Large intestine (tissue), 3 donors: Measurements from ENCODE around the gene KLHL42. TPM values are rescaled to one million over a fixed set of nuclear protein-coding genes. Genes with fewer than 3 reads are reported as not detected.

Source experiments
- DNase-seq, 2 donors: peaks; one replicate each; pipeline versions ENCODE4 v3.0.0 to v3.0.0-alpha.2; 2013
- H3K27ac ChIP-seq: one replicate; pipeline ENCODE4 v1.5.1; 2013; ENCODE audit warnings: low read length
- H3K27me3 ChIP-seq: 2 replicates; pipeline ENCODE4 v1.6.1; 2013; ENCODE audit warnings: low read length; ENCODE audit not compliant: control insufficient read depth, insufficient read depth
- H3K36me3 ChIP-seq: 2 replicates; pipeline ENCODE4 v1.6.1; 2013; ENCODE audit warnings: low read length; ENCODE audit not compliant: control insufficient read depth, insufficient read depth
- H3K4me1 ChIP-seq: one replicate; pipeline ENCODE4 v1.6.1; 2013; ENCODE audit warnings: low read length; ENCODE audit not compliant: control insufficient read depth, insufficient read depth
- H3K4me3 ChIP-seq: one replicate; pipeline ENCODE4 v1.5.1; 2013; ENCODE audit warnings: low read length
- H3K9me3 ChIP-seq: one replicate; pipeline ENCODE4 v1.6.1; 2013; ENCODE audit warnings: mild to moderate bottlenecking, low read depth, low read length, moderate library complexity; ENCODE audit not compliant: control insufficient read depth
- WGBS: methylation state at CpG from one replicate; pipeline ENCODE4 v1.1.5; 2013; ENCODE audit warnings: low lambda C conversion rate; ENCODE audit not compliant: insufficient coverage; 5-methylcytosine and 5-hydroxymethylcytosine counted together
- polyA plus RNA-seq: library from polyadenylated mRNA; unstranded; fragments of 120-200 nt; gene quantifications from one replicate; pipeline ENCODE4 v1.2.1, GENCODE V29; 2013

The KLHL42 gene
- polyA plus RNA-seq, 1 donor, result 27.7 TPM

- Histone ChIP-seq H3K36me3 (peaks cover 5% of the 10 kb centered on the region), H3K27me3 (no peaks in the 10 kb centered on the region), H3K4me3 (no peak overlapping the region), H3K4me1 (peaks cover 9% of the 10 kb centered on the region), H3K9me3 (no peaks in the 10 kb centered on the region), H3K27ac (no peak overlapping the region)
- peak; percentile 50 to 73 for DNase-seq
- no CpG with 5 or more reads among the region's 15 CpGs for WGBS
These were observed 28.5 kb upstream of the KLHL42 start for GRCh38 chr12:27751386-27752047.

GRCh38 chr12:27754795-27755194 lies 25.2 kb upstream of the KLHL42 start:
- no peaks in the 10 kb centered on the region for H3K27me3 ChIP-seq
- H3K27ac ChIP-seq, result peak overlapping the region; percentile 54
- H3K4me1 ChIP-seq, result peaks cover 9% of the 10 kb centered on the region
- H3K9me3 ChIP-seq, result no peaks in the 10 kb centered on the region
- H3K36me3 ChIP-seq, result peaks cover 5% of the 10 kb centered on the region
- no peak overlapping the region for H3K4me3 ChIP-seq
- peak; percentile 80 to 87 for DNase-seq
- no CpG with 5 or more reads among the region's 3 CpGs for WGBS

GRCh38 chr12:27756670-27757195 lies 23.3 kb upstream of the KLHL42 start:
- no peak overlapping the region for H3K4me3 ChIP-seq
- peaks cover 5% of the 10 kb centered on the region for H3K36me3 ChIP-seq
- peaks cover 9% of the 10 kb centered on the region for H3K4me1 ChIP-seq
- WGBS, result 78% methylated on average over 1 of the region's 7 CpGs
- H3K27me3 ChIP-seq, result no peaks in the 10 kb centered on the region
- H3K27ac ChIP-seq, result peak overlapping the region; percentile 30
- no peaks in the 10 kb centered on the region for H3K9me3 ChIP-seq
- peak in 1 of 2 donors; percentile 68 for DNase-seq

DNA sequence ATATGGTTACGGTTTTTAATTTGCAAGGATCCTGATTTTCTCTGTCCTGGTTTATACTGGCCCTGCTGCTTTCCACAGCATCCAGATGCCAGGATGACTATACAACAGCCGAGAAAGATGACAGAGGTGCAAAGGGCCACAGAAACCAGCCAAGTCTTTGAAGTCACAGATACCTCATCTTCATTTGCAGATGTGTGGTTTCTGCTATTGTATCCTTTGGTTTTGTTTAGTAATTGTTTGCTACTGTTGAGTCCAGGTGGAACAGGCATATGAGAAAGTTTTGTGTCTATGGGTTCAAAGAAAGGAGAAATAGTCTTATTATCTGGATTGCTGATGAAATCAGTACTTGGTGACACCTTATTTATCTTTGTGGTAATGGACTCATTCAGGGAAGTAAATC lies 17.3 kb upstream of the KLHL42 start:
- no peaks in the 10 kb centered on the region for H3K9me3 ChIP-seq
- no peak for DNase-seq
- no peak overlapping the region for H3K27ac ChIP-seq
- no peaks in the 10 kb centered on the region for H3K27me3 ChIP-seq
- no peaks in the 10 kb centered on the region for H3K4me1 ChIP-seq
- H3K36me3 ChIP-seq, result no peaks in the 10 kb centered on the region
- H3K4me3 ChIP-seq, result no peak overlapping the region
- WGBS, result no CpG with 5 or more reads among the region's 2 CpGs

DNA sequence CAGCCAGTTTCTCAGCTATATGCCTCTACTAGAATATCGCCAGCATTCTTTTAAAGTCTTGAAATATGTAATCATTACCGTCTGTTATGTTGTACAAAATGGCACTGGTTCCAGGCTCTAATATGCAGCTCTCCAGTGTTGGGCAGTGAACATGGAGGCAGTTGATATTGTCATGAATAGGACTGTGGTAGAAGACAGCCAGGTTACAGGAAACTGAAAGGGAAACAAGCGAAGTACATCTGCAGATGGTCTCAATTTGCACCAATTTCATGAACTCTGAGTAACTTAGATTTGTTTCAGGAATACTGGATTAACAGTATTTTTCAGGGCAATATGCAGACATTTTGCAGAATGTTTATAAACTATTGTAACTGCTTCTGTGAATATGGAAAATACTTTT lies 13.4 kb upstream of the KLHL42 start:
- Histone ChIP-seq H3K27me3 (no peaks in the 10 kb centered on the region), H3K9me3 (no peaks in the 10 kb centered on the region), H3K4me1 (no peaks in the 10 kb centered on the region), H3K4me3 (no peak overlapping the region), H3K27ac (no peak overlapping the region), H3K36me3 (no peaks in the 10 kb centered on the region)
- DNase-seq, result no peak
- WGBS, result no CpG with 5 or more reads among the region's 3 CpGs

GRCh38 chr12:27769142-27769673 lies 10.8 kb upstream of the KLHL42 start:
- Histone ChIP-seq H3K36me3 (no peaks in the 10 kb centered on the region), H3K4me3 (no peak overlapping the region), H3K4me1 (no peaks in the 10 kb centered on the region), H3K27ac (peak overlapping the region; percentile 32), H3K27me3 (no peaks in the 10 kb centered on the region), H3K9me3 (no peaks in the 10 kb centered on the region)
- DNase-seq, result peak in 1 of 2 donors; percentile 71
- WGBS, result no CpG with 5 or more reads among the region's 8 CpGs

GRCh38 chr12:27771481-27772327 lies 8.3 kb upstream of the KLHL42 start:
- 100% methylated on average over 1 of the region's 3 CpGs for WGBS
- Histone ChIP-seq H3K36me3 (no peaks in the 10 kb centered on the region), H3K27me3 (no peaks in the 10 kb centered on the region), H3K4me1 (no peaks in the 10 kb centered on the region), H3K4me3 (no peak overlapping the region), H3K9me3 (no peaks in the 10 kb centered on the region), H3K27ac (no peak overlapping the region)
- no peak for DNase-seq

- no peak overlapping the region for H3K4me3 ChIP-seq
- WGBS, result 56% methylated on average over 2 of the region's 5 CpGs
- no peaks in the 10 kb centered on the region for H3K9me3 ChIP-seq
- H3K36me3 ChIP-seq, result no peaks in the 10 kb centered on the region
- H3K27me3 ChIP-seq, result no peaks in the 10 kb centered on the region
- DNase-seq, result no peak
- no peak overlapping the region for H3K27ac ChIP-seq
- H3K4me1 ChIP-seq, result no peaks in the 10 kb centered on the region
These were observed 7.5 kb upstream of the KLHL42 start for GRCh38 chr12:27772328-27773049.

DNA sequence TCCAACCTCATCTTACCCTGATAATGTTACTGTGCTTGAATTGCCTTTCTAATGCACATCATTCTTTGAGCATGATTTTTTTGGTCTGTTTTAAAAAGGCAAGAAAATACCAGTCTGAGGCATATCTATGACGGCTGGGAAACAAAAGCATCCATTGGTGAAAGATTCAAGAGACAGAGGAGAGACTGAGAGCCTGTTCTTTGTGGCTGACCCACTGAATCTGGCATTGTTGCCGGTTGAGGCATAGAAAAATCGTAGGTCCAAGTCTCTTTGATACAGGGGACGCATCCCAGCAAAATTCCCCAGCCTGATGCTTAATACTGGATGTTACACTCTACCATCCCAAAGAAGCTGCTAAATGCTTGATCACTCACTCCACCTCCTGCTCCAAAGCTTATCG lies 2.9 kb upstream of the KLHL42 start:
- H3K9me3 ChIP-seq, result no peaks in the 10 kb centered on the region
- 89% methylated on average over 3 of the region's 5 CpGs for WGBS
- H3K4me3 ChIP-seq, result no peak overlapping the region
- peaks cover 16% of the 10 kb centered on the region for H3K4me1 ChIP-seq
- H3K36me3 ChIP-seq, result peaks cover 5% of the 10 kb centered on the region
- H3K27me3 ChIP-seq, result no peaks in the 10 kb centered on the region
- H3K27ac ChIP-seq, result no peak overlapping the region
- DNase-seq, result no peak

- Histone ChIP-seq H3K27me3 (no peaks in the 10 kb centered on the region), H3K36me3 (peaks cover 5% of the 10 kb centered on the region), H3K27ac (no peak overlapping the region), H3K9me3 (no peaks in the 10 kb centered on the region), H3K4me1 (peaks cover 16% of the 10 kb centered on the region), H3K4me3 (no peak overlapping the region)
- no peak for DNase-seq
- WGBS, result 83% methylated on average over 1 of the region's 1 CpG
These were observed 1.8 kb upstream of the KLHL42 start for GRCh38 chr12:27778206-27778605.
